COR-L47 (cell line): ENCODE results near the gene TALDO1.

Experiments
- DNase-seq: peaks from one replicate; lab custom pipeline; 2025; lab: John Stamatoyannopoulos, UW

TALDO1 gene

GRCh38 chr11:801097-801780 is 54.0 kb downstream of the TALDO1 start:
- DNase-seq, result no peak

GRCh38 chr11:802018-802617 is 54.9 kb downstream of the TALDO1 start:
- DNase-seq, result no peak

GRCh38 chr11:802693-803466 is 55.6 kb downstream of the TALDO1 start:
- DNase-seq, result no peak

- DNase-seq, result no peak
Observed at GRCh38 chr11:803467-803742, 56.1 kb downstream of the TALDO1 start.

GRCh38 chr11:803770-804598 is 56.7 kb downstream of the TALDO1 start:
- peak; percentile 58 for DNase-seq

- no peak for DNase-seq
Observed at GRCh38 chr11:804599-804964, 57.3 kb downstream of the TALDO1 start.

- DNase-seq, result no peak
Observed at GRCh38 chr11:808427-809286, 61.4 kb downstream of the TALDO1 start.

GRCh38 chr11:809287-810039 is 62.2 kb downstream of the TALDO1 start, which contains the start of gene RPLP2:
Gene RPLP2, plus strand, starts transcription at chr11:809967. Its CDS starts 268 bp downstream, at chr11:810235.
- DNase-seq, result peak; percentile 96

GRCh38 chr11:810040-810567 is 62.8 kb downstream of the TALDO1 start:
- no peak for DNase-seq

- DNase-seq, result no peak
Observed at GRCh38 chr11:811446-812245, 64.4 kb downstream of the TALDO1 start.

GRCh38 chr11:812390-812789 is 65.1 kb downstream of the TALDO1 start:
- DNase-seq, result no peak

- DNase-seq, result no peak
Observed at GRCh38 chr11:813072-813455, 65.8 kb downstream of the TALDO1 start.

GRCh38 chr11:813456-814096 is 66.3 kb downstream of the TALDO1 start:
- DNase-seq, result no peak
